ENCODE data around the gene MAL. TPM values are rescaled to one million over a fixed set of nuclear protein-coding genes. Genes with fewer than 3 reads are reported as not detected.
"Not testable (repeated sequence)": the region's sequence is repeated elsewhere in the genome, so short reads cannot be mapped to it uniquely, and the experiment has no call there.

The MAL gene
- total RNA-seq, 1 experiment from 2014 or later, result not detected

DNA sequence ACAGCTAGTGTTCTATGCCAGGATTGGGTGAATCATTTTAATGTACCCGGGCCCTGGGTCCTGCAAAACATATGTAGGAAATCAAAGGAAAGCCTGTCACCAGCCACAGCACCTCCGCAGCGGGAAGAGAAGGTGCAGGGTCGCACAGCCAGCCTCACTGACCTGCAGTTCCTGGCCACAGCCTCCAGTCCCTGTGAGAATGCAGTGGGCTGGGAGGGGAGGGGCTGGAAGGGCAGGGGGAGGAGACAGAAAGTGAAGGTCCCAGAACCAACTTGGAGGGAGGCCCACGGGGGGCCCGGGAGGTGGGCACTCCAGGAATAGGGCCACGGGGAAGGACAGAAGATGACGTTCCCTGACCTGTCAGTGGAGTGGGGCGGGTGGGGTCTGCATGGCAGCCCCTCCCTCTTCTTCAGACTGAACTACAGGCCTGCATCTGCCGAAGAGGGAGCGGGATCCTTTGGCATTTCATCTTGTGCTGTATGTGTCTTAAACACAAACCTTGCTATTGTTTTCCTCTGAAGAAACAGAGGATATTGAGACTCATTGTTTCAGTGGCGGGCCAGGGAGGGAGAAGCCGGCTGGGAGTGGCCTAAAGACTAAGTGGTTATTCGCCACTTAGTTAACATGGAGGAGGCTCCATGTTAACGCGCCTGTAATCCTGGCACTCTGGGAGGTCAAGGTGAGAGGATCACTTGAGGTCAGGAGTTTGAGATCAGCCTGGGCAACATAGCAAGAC, 7.5 kb downstream of the MAL start:
- DNase-seq (ENCODE audit: low spot score), result no peak

DNA sequence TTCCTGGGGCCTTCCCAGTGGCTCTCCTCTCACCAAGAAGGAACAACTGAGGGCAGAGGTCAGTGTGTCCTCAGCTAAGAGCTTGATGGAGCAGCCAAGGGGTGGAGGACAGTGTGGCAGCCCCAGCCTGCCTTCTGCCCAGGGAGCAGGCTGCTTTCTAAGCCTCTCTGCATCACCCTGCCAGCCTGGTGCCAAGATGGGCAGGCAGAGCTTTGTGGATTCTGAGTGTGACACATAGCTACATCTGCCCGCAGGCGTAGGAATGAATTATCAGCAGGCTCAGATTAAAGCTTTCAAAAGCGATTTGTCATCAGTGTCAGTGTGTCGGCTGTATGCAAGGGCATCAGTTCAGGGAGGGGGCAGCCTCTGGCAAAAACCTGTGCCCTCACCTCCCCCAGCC, 8.7 kb downstream of the MAL start:
- DNase-seq (ENCODE audit: low spot score), result peak; percentile 29

DNA sequence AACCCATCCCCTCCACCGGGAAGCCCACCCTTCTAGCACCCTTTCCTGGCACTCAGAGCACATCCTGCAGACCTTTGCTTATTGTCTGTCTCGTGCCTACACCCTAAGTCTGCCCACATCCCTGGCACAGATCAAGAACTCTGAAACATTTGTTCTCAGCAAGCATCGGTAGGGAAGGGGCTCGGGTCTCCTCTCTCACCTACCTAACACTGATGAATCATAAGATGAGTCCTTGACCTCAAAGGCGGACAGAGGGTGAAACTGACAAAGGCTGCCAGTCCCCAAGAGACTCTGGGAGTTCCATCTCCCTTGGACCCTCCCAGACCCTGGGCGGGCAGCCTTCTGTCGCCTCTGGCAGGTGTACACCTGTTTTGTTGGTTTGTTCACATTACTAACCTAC, 9.3 kb downstream of the MAL start:
- DNase-seq (ENCODE audit: low spot score), result no peak

DNA sequence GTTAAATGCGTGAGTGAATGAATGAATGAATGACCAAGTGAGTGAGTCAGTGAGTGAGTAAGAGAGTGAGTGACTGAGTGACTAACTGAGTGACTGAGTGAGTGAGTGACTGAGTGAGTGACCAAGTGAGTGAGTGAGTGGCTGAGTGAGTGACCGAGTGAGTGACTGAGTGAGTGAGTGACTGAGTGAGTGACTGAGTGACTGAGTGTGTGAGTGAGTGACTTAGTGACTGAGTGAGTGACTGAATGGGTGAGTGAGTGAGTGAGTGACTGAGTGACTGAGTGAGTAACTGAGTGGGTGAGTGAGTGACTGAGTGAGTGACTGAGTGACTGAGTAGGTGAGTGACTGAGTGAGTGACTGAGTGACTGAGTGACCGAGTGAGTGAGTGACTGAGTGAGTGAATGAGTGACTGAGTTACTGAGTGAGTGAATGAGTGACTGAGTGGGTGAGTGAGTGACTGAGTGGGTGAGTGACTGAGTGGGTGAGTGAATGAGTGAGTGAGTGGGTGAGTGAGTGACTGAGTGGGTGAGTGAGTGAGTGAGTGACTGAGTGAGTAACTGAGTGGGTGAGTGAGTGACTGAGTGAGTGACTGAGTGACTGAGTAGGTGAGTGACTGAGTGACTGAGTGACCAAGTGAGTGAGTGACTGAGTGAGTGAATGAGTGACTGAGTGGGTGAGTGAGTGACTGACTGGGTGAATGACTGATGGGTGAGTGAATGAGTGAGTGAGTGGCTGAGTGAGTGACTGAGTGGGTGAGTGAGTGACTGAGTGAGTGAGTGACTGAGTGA, 11.3 kb downstream of the MAL start:
- no peak for DNase-seq (ENCODE audit: low spot score)

DNA sequence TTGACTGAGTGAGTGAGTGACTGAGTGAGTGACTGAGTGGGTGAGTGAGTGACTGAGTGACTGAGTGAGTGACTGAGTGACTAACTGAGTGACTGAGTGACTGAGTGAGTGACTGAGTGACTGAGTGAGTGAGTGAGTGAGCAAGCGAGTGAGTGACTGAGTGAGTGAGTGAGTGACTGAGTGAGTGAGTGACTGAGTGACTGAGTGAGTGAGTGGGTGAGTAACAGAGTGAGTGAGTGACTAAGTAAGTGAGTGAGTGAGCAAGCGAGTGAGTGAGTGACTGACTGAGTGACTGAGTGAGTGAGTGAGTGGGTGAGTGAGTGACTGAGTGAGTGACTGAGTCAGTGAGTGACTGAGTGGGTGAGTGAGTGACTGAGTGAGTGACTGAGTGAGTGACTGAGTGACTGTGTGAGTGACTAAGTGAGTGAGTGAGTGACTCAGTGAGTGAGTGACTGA, 11.9 kb downstream of the MAL start:
- DNase-seq (ENCODE audit: low spot score), result no peak

DNA sequence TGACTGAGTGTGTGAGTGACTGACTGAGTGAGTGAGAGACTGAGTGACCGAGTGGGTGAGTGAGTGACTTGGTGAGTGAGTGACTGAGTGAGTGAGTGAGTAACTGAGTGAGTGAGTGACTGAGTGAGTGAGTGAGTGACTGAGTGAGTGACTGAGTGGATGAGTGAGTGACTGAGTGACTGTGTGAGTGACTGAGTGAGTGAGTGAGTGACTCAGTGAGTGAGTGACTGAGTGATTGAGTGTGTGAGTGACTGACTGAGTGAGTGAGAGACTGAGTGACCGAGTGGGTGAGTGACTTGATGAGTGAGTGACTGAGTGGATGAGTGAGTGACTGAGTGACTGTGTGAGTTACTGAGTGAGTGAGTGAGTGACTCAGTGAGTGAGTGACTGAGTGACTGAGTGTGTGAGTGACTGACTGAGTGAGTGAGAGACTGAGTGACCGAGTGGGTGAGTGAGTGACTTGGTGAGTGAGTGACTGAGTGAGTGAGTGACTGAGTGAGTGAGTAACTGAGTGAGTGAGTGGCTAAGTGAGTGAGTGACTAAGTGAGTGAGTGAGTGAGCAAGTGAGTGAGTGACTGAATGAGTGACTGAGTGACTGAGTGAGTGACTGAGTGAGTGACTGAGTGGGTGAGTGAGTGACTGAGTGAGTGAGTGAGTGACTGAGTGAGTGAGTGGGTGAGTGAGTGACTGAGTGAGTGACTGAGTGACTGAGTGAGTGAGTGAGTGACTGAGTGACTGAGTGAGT, 12.5 kb downstream of the MAL start:
- DNase-seq (ENCODE audit: low spot score), result not testable (repeated sequence)

DNA sequence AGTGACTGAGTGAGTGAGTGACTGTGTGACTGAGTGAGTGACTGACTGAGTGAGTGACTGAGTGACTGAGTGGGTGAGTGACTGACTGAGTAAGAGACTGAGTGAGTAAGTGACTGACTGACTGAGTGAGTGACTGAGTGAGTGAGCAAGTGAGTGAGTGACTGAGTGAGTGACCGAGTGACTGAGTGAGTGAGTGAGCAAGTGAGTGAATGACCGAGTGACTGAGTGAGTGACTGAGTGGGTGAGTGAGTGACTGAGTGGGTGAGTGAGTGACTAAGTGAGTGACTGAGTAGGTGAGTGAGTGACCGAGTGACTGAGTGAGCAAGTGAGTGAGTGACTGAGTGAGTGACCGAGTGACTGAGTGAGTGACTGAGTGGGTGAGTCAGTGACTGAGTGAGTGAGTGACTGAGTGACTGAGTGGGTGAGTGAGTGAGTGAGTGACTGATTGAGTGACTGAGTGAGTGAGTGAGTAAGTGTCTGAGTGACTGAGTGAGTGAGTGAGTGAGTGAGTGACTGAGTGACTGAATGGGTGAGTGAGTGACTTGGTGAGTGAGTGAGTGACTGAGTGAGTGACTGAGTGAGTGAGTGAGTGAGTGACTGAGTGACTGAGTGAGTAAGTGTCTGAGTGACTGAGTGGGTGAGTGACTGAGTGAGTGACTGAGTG, 13.3 kb downstream of the MAL start:
- no peak for DNase-seq (ENCODE audit: low spot score)

DNA sequence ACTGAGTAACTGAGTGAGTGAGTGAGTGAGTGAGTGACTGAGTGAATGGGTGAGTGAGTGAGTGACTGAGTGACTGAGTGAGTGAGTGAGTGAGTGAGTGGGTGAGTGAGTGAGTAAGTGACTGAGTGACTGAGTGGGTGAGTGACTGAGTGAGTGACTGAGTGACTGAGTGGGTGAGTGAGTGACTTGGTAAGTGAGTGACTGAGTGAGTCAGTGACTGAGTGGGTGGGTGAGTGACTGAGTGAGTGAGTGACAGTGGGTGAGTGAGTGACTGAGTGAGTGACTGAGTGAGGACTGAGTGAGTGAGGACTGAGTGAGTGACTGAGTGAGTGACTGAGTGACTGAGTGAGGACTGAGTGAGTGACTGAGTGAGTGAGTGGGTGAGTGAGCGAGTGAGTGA, 13.9 kb downstream of the MAL start:
- DNase-seq (ENCODE audit: low spot score), result no peak

DNA sequence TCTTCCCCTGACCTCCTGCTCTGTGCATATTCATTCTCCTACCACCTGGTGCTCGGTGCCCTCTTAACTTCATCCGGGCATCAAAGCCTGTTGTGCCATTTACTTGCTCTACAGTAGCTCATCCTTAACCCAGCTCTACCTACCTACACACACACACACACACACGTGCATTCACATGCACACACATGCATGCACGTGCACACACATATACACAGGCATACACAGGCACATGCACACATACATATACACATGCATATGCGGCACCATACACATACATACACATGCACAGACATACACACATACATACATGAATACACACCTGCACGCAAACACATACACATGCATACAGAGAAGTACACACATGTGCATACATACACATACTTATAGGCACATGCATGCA, 14.5 kb downstream of the MAL start:
- no peak for DNase-seq (ENCODE audit: low spot score)

DNA sequence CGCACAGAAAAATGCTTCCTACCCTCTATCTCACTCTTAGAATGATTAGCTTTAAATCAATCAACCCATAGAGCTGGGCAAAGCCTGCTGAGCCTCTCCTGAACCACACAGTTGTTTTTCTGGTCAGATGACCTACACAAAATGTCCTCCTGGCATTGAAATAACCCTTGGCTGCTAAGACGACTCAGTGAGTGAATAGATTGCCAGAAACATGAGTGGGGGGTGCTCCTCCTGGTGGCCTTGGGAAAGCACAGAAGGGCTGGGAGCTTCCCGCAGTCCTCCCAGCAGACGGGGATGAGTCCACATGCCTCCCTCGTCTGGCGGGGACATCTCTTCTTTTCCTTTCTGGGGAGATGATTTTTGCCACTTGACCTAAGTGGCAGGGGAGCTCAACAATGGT, 14.9 kb downstream of the MAL start:
- no peak for DNase-seq (ENCODE audit: low spot score)

DNA sequence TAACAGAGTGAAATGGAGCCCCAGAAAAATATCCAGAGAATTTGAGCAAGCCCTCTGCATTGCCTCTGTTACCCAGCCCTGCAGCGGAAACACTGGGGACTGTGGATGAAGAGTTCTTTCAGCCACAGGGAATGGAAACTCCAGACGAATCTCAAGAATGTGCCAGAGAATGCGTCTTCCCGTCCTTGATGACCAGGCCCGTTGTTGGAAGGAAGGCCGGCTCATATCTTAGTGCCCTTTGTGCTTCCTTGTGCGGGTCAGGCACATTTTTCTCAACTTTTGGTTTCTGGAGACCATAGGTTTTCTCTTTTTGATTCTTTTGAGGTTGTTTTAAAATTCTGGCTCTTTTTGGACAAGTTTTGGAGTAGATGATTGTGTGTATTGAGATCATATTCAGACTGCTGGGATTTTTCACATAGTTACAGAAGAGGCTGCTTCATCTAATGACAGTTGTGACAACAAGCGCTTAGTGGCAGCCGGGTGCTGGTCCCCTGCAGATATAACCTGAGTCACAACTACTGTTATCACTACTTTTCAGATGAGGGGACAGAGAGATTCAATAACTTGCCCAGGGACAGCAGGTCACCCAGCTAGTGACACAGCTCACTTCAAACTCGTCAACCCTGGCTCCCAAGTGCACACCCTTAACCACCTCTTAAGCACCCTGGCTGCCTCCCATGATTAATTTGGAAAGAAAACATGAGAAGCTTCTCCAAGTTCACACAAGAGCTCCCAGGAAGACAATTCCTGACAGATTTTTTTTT, 15.7 kb downstream of the MAL start:
- no peak for DNase-seq (ENCODE audit: low spot score)

DNA sequence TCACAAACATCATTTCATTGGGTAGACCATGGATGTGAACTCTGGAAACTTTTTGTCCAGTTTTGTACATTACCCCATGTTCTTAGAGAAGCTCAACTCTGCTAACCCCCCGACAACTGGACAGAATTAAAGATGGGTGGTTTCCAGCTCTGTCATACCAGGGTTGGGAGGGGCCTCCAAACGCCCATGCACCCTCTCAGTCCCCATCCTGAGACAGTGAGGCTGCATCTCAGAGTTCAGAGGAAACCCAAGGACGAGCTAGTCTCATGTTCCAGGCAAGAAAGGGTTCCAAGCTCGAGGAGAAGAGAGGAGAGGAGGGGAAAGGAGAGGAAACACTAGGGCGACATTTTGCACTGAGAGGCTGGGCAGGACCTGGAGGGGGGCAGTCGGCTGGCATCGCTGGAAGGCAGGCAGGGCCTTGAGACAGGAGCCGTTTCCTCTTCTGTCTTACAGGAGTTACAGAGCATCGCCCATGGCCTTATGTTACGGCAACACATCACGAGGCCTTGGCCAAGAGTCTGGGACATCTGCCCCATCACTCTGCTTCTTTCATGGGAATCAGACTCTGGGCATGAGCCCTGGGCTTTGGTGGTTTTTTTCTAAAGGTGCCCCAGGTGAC, 16.4 kb downstream of the MAL start:
- DNase-seq (ENCODE audit: low spot score), result no peak

DNA sequence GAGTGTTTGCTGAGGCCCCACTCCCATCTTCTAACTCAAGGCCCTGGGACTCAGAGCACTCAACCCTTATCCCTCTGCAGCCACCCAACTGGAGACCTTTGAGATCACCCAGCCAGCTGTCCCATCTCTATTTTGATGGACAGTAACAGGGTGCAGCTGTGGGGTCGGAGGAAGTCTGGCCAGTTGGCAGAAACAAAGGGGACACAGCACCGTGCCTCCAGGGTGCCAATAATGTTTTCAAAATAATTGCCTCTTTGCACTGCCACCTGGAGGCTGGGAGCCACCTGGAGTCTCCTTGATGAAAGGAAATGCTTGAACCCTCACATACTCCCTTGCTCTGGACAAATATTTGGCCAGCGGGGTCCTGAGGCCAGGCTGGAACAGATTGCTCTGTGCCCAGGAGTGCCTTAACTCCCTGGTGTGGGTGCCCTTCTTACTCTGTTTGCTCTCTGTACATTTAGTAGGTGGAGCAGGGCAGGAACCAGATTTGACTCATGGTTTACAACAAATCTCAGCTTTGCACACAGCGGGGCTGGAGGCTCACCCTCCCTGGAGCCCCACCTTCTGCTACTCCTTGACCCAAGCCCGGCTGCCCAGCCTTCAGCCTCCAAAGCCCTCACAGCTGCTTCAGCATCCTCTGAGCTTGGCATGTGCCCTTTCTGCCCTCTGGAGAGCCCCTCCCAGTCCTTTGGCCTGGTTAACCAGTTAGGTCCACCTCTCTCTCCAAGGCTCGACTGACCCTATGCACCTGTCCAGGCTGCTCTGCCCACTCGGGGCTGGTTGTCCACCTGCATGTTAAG, 17.2 kb downstream of the MAL start:
- DNase-seq (ENCODE audit: low spot score), result no peak

DNA sequence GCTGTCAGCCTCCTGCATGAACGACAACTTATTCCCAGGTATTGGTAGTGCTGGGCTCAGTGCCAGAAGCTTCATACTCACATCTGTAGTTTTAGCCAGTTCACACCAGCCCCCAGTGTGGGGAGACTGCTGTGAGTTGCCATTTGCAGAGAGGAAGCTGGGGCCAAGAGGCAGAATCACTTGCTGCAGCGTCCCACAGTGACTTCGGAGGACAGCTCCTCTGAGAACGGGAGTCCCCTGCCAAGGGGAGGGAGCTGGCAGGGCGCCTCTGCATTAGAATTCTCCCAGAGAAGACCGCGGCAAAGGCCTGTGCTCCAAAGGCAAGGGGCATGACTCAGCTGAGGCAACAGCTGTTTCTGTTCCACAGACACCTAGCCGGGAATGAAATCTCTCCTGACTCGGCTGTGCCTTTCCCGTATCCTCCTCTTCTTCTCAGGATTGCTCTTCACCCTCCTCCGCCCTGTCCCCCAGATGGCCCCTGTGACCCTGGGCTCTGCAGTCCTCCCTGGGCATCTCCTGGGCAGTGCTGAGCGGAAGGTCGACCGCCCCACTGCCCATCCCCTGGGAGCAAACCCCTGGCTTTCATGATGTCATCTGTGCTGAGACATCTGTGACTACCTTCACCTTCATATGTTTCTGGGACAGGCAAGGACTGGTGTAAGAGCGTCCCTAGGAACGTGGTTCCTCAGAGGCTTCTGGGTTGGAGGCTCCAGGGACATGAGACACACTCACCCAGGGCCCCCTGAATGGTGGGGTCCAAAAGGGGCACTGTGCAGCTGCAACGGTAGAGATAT, 18.0 kb downstream of the MAL start:
- peak; percentile 87 for DNase-seq (ENCODE audit: low spot score)

DNA sequence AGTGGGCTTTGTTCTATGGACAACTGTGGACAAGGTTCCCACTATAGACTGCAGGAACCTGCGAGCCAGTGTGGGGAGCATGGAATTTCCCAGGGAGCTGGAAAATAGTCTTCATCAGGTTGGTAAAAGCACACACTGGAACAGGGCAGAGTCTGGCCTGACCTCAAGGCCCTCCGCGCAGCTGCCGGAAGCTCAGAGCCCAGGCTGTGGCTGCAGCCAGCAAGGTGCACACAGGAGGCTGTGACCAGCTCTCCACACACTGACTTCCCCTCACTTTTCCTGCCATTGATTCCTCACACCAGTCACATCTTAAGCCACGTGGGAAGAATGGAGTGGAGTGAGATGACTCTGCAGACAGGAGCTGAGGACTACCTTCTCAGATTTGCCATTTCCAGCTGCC, 19.1 kb downstream of the MAL start:
- DNase-seq (ENCODE audit: low spot score), result no peak

DNA sequence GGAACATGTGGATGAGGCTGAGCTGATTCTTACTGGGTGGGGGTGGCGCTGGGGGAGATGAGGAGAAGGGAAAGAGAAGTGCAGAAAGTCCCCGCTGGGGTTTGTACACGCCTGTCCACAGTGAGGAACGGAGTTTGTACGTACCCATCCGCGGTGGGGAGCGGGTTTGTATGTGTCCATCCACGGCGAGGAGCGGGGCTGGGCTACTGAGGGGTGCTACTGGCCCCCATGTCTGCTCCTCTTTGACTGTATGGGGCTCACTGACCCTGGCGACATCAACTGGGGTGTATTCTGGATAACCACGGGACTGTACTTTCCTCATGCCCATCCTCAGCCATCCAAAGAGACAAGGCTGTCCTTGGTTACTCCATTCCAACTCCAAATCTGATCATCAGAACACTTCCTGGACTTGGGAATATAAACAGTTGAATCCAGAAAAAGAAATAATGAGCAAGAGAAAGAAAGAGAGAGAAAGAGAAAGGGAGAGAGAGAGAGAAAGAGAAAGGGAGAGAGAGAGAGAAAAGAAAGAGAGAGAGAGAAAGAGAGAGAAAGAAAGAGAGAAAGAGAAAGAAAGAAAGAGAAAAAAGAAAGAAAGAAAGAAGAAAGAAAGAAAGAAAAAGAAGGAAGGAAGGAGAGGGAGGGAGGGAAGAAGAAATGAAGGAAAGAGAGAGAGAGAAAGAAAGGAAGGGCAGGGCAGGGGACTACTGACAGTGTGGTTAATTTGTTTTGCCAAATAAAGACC, 21.0 kb downstream of the MAL start:
- DNase-seq (ENCODE audit: low spot score), result no peak

DNA sequence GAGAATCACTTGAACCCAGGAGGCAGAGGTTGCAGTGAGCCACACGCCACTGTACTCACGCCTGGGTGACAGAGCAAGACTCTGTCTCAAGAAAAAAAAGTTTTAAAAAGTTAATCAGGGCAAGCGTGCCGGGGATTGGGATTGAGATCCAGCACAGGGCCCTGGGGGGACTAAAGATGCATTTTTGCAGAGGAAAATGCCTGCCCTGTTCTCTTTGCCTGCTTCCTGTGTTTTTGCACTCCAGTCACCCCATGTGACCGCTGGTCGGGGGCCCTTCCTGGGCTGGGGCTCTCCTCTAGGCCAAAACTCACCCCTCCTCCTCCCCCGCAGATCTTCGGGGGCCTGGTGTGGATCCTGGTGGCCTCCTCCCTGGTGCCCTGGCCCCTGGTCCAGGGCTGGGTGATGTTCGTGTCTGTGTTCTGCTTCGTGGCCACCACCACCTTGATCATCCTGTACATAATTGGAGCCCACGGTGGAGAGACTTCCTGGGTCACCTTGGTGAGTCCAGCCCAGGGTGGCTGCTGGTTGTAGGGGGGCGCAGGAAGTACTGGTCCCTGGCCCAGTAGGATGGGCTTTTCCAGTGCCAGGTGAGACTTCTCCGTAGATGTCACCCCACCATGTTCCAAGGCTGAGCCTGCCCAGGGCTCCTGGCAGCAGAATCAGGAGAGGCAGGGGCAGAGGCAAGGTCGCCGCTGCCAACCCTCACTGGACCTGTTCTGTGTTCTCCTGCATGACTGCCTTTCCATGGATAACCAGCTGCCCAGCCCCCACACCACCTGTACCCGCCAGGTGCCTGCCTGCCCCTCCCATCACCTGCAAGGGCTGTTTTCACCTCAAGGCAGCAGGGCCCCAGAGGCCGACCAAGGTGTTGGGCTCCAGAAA, 22.4 kb downstream of the MAL start:
- no peak for DNase-seq (ENCODE audit: low spot score)

Data from H4 (cell line).